ENCODE measurements around the gene FAHD2B. TPM values are rescaled to one million over a fixed set of nuclear protein-coding genes. Genes with fewer than 3 reads are reported as not detected.

The FAHD2B gene
- total RNA-seq, 4 donors from 2014 or later = 12.9 to 14.9 (median 14.2) TPM

Other genes with a start within 250 kb of the FAHD2B start
- 10 to 100 TPM in 3 of 4 donors, 1 to 10 TPM in 1; 7.6 to 15.3 (median 14.4) TPM for gene ANKRD39, start 236.9 kb downstream of the FAHD2B start, total RNA-seq
- 10 to 100 TPM; 23.5 to 42.7 (median 30.2) TPM for gene SEMA4C, start 224.8 kb downstream of the FAHD2B start, total RNA-seq
- 1 to 10 TPM in 3 of 4 donors, not detected in 1; 1.4 to 2.8 (median 2.8) TPM for gene FAM178B, start 108.3 kb downstream of the FAHD2B start, total RNA-seq
- 10 to 100 TPM in 3 of 4 donors, 1 to 10 TPM in 1; 9.8 to 13.9 (median 11.7) TPM for gene ANKRD36, start 18.3 kb upstream of the FAHD2B start, total RNA-seq